Lower leg skin (tissue), 3 donors: ENCODE measurements around the gene CCDC188.

Experiments
- CTCF ChIP-seq, 3 donors: fragments of 450-650 bp; IDR thresholded peaks; one replicate each; pipeline ENCODE4 v1.5.1; 2016; ENCODE audit warnings: antibody characterized with exemption in 3 of 3, mild to moderate bottlenecking in 3 of 3, moderate library complexity in 2 of 3
- POLR2A ChIP-seq, 2 donors: fragments of 450-650 bp; IDR thresholded peaks; one replicate each; pipeline ENCODE4 v1.6.1; 2016 to 2017; ENCODE audit warnings: antibody characterized with exemption in 2 of 2, mild to moderate bottlenecking in 1 of 2, moderate library complexity in 1 of 2

- no peak for TF ChIP-seq CTCF (IDR thresholded peaks at IDR 0.05)
- TF ChIP-seq POLR2A (IDR thresholded peaks at IDR 0.05) = no peak
Observed at GRCh38 chr22:20193761-20194494, 43.1 kb upstream of the CCDC188 start.
